ENCODE results near the gene ZMYND15. TPM values are rescaled to one million over a fixed set of nuclear protein-coding genes. Genes with fewer than 3 reads are reported as not detected.

Gene ZMYND15
- total and polyA plus RNA-seq, 2 donors (not counting 3 experiments of a cell fraction or from before 2014, with no cell fraction given): 0.12 to 0.44 TPM

DNA sequence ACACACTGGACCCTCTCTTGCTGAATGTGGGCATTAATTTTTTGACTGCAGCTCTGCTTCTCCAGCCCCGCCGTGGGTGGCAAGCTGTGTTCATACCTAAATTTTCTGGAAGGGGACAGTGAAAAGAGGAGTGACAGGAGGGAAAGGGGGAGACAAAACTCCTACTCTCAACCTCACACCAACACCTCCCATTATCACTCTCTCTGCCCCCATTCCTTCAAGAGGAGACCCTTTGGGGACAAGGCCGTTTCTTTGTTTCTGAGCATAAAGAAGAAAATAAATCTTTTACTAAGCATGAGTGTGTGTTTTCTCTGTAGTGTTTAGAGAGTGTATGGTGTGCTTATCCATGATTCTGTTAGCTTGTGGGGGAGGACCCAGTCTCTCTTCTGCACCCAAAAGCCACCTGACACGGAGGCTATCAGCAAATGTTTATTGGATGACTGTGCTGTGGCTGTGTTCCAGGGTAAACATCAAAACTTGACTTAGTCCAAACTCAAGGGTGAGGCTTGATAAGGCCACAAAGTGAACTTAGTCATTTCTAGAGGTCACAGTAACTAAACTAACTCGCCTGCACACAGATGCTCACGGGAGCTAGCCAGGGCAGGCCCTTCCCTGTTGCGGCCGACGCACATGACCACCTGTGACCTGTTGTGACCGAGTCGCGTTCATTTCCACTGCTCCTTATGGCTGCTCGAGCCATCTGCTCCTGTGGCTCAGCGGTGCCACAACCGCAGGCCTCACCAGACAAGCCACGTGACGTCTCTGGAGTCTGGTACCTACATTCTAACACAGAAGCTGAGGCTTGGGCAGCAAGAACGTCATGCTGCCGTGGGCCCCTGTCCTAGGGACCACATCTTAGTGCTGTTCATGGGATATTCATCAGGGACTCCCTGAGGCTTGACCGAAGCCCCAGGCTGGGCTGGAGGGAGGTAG lies 18.2 kb upstream of the ZMYND15 start:
- intact Hi-C loops (cut with micrococcal nuclease): no loop called here
- H3K27ac ChIP-seq (ENCODE audit: insufficient read depth, low read depth, low read length): no peak overlapping the region

More for the DNA sequence above, 18.2 kb upstream of the ZMYND15 start:
- H4K20me1 ChIP-seq (replicated peaks; ENCODE audit: control insufficient read depth, extremely low read depth, insufficient read depth, low read length): no peaks in the 10 kb centered on the region
- TF ChIP-seq, protein P1, sequence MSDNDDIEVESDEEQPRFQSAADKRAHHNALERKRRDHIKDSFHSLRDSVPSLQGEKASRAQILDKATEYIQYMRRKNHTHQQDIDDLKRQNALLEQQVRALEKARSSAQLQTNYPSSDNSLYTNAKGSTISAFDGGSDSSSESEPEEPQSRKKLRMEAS (IDR thresholded peaks at IDR 0.05; ENCODE audit: insufficient read depth, insufficient read length): no peak
- TF ChIP-seq FOS (IDR thresholded peaks at IDR 0.05; ENCODE audit: borderline replicate concordance, insufficient read depth, low read length) (peak; percentile 75), POLR2A (IDR thresholded peaks at IDR 0.05; ENCODE audit: low read depth, low read length) (peak; percentile 25), POLR2AphosphoS5 (IDR thresholded peaks at IDR 0.05; ENCODE audit: insufficient read depth, low read depth, low read length) (peak; percentile 86), EZH2 (IDR thresholded peaks at IDR 0.05; ENCODE audit: borderline replicate concordance, low read depth, low read length, severe bottlenecking) (no peak), MYC (IDR thresholded peaks at IDR 0.05; ENCODE audit: low read depth, low read length) (no peak), GATA2 (IDR thresholded peaks at IDR 0.05; ENCODE audit: insufficient read depth, insufficient read length, low read depth, low read length) (peak; percentile 84), JUN (IDR thresholded peaks at IDR 0.05; ENCODE audit: borderline replicate concordance, insufficient read depth, insufficient read length, low read depth) (no peak)
- TF ChIP-seq, protein P2, sequence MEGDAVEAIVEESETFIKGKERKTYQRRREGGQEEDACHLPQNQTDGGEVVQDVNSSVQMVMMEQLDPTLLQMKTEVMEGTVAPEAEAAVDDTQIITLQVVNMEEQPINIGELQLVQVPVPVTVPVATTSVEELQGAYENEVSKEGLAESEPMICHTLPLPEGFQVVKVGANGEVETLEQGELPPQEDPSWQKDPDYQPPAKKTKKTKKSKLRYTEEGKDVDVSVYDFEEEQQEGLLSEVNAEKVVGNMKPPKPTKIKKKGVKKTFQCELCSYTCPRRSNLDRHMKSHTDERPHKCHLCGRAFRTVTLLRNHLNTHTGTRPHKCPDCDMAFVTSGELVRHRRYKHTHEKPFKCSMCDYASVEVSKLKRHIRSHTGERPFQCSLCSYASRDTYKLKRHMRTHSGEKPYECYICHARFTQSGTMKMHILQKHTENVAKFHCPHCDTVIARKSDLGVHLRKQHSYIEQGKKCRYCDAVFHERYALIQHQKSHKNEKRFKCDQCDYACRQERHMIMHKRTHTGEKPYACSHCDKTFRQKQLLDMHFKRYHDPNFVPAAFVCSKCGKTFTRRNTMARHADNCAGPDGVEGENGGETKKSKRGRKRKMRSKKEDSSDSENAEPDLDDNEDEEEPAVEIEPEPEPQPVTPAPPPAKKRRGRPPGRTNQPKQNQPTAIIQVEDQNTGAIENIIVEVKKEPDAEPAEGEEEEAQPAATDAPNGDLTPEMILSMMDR (IDR thresholded peaks at IDR 0.05; ENCODE audit: extremely low read depth in 1 of 2, insufficient read depth in 1 of 2, low read depth in 1 of 2, low read length in 2 of 2): no peak
- H3K4me2 ChIP-seq (ENCODE audit: insufficient read depth, low read length): no peak overlapping the region
- peaks cover 11% of the 10 kb centered on the region for H3K4me1 ChIP-seq (ENCODE audit: control insufficient read depth, extremely low read depth, insufficient read depth, low read length)
- no peak overlapping the region for H3K9ac ChIP-seq (replicated peaks; ENCODE audit: extremely low read depth, insufficient read depth, low read length)
- peaks cover 0 to 1% of the 10 kb centered on the region in 2 experiments for H3K27me3 ChIP-seq (ENCODE audit: control insufficient read depth in 2 of 2, insufficient read depth in 2 of 2, low read length in 2 of 2)
- no peak overlapping the region for H2AFZ ChIP-seq (ENCODE audit: low read depth, low read length)
- DNase-seq (ENCODE audit: low read depth, low spot score) (peak; percentile 55), FAIRE-seq (peak; percentile 83)
- no peaks in the 10 kb centered on the region for H3K9me1 ChIP-seq (replicated peaks; ENCODE audit: control insufficient read depth, extremely low read depth, insufficient read depth, low read length)
- H3K36me3 ChIP-seq (ENCODE audit: control insufficient read depth in 2 of 2, extremely low read depth in 1 of 2, insufficient read depth in 2 of 2, low read length in 2 of 2): peaks cover 0 to 4% of the 10 kb centered on the region in 2 experiments
- CTCF ChIA-PET: interaction anchor here (0.7 to 0.8 kb wide), 2 partner anchors 10 to 11 kb away, joined by 3 read pairs; partner anchors contain the start of genes ARRB2 and MED11
- POLR2A ChIA-PET: interaction anchor here (0.6 kb wide), 1 partner anchor 137 kb away, joined by 3 read pairs; no protein-coding TSS in a partner anchor
- BruUV-seq (replicated peaks): no TSS peak
- no peaks in the 10 kb centered on the region for H3K79me2 ChIP-seq (ENCODE audit: control insufficient read depth, insufficient read depth, low read length)
- dilution Hi-C loops (cut with MboI; ENCODE audit: extremely low pct_ligation_motif_present, low sequenced_read_pairs): no loop called here
- no peak overlapping the region for H3K4me3 ChIP-seq (replicated peaks in 1 of 3; ENCODE audit: insufficient read depth in 1 of 3, low read depth in 1 of 3, low read length in 3 of 3)
- no peaks in the 10 kb centered on the region for H3K9me3 ChIP-seq (replicated peaks; ENCODE audit: control insufficient read depth, insufficient read depth, low read length)
